SJSA1 (cell line): ENCODE measurements around the gene SDK1. TPM values are rescaled to one million over a fixed set of nuclear protein-coding genes. Genes with fewer than 3 reads are reported as not detected.

Experiments used
- DNase-seq, 2 experiments: peaks; one replicate each; pipeline ENCODE4 v3.0.0-alpha.2; 2015 to 2020; ENCODE audit warnings: low spot score in 2 of 2, low read depth in 1 of 2
- H3K27ac ChIP-seq: fragments of 250-450 bp; sonication (Bioruptor Pico); 2 replicates; pipeline ENCODE4 v1.5.1; 2020; ENCODE audit warnings: mild to moderate bottlenecking, moderate library complexity
- H3K27me3 ChIP-seq: fragments of 250-450 bp; sonication (Bioruptor Pico); replicated peaks from 2 replicates; pipeline ENCODE4 v1.5.1; 2020; ENCODE audit warnings: mild to moderate bottlenecking, moderate library complexity
- H3K36me3 ChIP-seq: fragments of 250-450 bp; sonication (Bioruptor Pico); 2 replicates; pipeline ENCODE4 v1.5.1; 2020; ENCODE audit warnings: mild to moderate bottlenecking
- H3K4me1 ChIP-seq: fragments of 250-450 bp; sonication (Bioruptor Pico); replicated peaks from 2 replicates; pipeline ENCODE4 v1.6.1; 2021; ENCODE audit warnings: mild to moderate bottlenecking
- H3K4me3 ChIP-seq: fragments of 250-450 bp; sonication (Bioruptor Pico); 2 replicates; pipeline ENCODE4 v1.5.1; 2020; ENCODE audit warnings: mild to moderate bottlenecking
- H3K9me3 ChIP-seq: fragments of 250-450 bp; sonication (Bioruptor Pico); replicated peaks from 2 replicates; pipeline ENCODE4 v1.5.1; 2020; ENCODE audit warnings: mild to moderate bottlenecking
- total RNA-seq: library from RNA; depleted of rRNA; stranded (reverse); fragments of >200 nt; shearing (Covaris generic); gene quantifications from 2 replicates; pipeline ENCODE4 v1.2.3, GENCODE V29; 2014

Gene SDK1
- total RNA-seq, 1 experiment from 2014 or later = 8.7 TPM

DNA sequence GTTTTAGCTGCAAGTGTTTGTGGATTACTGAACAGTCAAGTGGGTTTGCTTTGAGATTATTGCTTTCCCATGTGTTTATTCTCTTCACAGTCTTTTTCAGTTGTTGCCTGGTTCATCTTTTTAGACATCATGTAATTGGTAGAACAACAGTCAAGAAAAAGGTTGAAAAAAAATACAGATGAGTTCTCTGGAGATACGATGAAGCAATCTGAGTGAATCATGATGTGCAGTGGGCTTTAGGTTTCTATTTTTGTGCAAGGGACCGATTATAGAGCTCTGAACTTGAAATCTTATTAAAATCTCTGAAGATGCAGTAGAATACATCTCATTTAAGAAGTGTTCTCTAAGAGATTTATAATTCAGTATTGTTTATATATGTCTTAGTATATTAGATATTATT lies 145.7 kb downstream of the SDK1 start:
- Histone ChIP-seq H3K4me3 (no peak overlapping the region), H3K4me1 (peaks cover 12% of the 10 kb centered on the region), H3K27me3 (no peaks in the 10 kb centered on the region), H3K9me3 (peaks cover 3% of the 10 kb centered on the region; the same call in 1 of the 2 replicates), H3K36me3 (peaks cover 54% of the 10 kb centered on the region), H3K27ac (no peak overlapping the region)
- DNase-seq = no peak

DNA sequence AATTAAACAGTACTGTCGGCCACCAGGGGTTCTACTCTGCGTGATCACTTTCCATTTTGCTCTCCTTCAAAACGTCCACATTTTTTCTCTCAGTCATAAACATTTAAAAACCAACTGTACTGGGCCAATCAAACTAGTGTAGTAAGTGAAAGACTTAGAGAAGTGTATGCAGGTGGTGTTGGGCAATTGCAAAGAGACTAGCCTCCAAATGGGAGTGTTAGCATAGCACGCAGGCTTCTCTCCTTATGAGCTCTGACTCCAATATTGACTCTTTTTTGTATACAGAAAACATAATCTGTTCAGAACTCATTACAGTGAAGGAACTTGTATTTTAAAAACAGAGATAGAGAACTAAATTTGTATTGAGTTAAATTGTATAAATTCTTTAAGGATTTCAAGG lies 150.6 kb downstream of the SDK1 start:
- no peak for DNase-seq
- no peak overlapping the region for H3K27ac ChIP-seq
- H3K36me3 ChIP-seq = peaks cover 22% of the 10 kb centered on the region; the same call in 1 of the 2 replicates
- H3K27me3 ChIP-seq = no peaks in the 10 kb centered on the region
- peaks cover 41% of the 10 kb centered on the region for H3K4me1 ChIP-seq
- H3K9me3 ChIP-seq = no peaks in the 10 kb centered on the region
- H3K4me3 ChIP-seq = no peak overlapping the region

DNA sequence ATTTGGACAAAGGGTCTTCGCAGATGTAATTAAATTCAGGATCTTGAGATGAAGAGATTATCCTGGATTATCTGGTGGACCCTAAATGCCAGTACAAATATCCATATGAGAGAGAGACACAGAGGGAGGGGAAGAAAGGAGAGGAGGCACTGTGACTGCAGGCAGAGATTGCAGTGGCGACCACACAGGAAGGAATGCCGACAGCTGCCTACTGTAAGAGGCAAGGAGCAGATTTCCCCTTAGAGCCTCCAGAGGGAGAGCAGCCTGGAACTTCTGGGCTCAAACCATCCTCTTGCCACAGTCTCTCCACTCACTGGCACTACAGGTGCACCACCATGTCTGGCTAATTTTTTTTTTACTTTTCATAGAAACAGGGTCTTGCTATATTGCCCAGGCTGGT lies 152.3 kb downstream of the SDK1 start:
- Histone ChIP-seq H3K27ac (peak overlapping the region; percentile 12), H3K36me3 (peaks cover 24% of the 10 kb centered on the region), H3K27me3 (no peaks in the 10 kb centered on the region), H3K4me3 (no peak overlapping the region), H3K4me1 (peaks cover 42% of the 10 kb centered on the region), H3K9me3 (no peaks in the 10 kb centered on the region)
- DNase-seq = peak; percentile 53 to 60

DNA sequence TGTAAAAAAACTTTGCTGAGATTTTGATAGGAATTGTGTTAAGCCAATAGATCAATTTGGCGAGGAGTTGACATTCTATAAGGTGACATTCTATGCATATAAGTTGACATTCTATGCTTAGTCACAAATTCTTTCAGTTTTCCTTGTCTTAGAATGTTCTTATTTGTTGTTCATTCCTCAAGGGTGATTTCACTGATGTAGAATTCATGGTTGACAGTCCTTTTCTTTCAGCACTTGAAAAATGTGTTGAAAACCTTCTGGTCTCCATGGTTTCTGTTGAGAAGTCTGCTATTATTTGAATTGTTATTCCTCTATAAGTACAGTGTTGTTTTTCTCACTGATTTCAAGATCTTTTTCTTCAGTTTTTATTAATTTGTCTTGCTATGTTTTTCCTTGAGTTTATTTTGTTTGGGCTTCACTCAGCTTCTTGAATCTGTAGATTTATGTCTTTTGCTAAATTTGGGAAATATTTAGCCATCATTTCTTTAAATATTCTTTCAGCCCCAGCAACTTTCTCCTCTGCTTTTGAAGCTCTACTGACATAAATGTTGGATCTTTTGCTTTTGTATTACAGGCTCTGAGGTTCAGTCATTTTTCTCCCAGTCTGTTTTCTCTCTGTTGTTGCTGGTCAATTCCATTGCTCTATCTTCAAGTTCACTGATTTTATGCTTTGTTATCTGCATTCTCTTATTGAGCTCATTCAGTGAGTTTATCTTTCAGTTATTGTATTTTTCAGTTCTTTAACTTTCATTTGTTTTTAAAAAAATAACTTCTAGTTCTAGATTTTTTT lies 154.9 kb downstream of the SDK1 start:
- DNase-seq = peak in 1 of 2 experiments; percentile 64
- Histone ChIP-seq H3K4me3 (no peak overlapping the region), H3K36me3 (peaks cover 30% of the 10 kb centered on the region), H3K4me1 (peaks cover 41% of the 10 kb centered on the region), H3K9me3 (no peaks in the 10 kb centered on the region), H3K27ac (peak overlapping the region; percentile 89), H3K27me3 (no peaks in the 10 kb centered on the region)

DNA sequence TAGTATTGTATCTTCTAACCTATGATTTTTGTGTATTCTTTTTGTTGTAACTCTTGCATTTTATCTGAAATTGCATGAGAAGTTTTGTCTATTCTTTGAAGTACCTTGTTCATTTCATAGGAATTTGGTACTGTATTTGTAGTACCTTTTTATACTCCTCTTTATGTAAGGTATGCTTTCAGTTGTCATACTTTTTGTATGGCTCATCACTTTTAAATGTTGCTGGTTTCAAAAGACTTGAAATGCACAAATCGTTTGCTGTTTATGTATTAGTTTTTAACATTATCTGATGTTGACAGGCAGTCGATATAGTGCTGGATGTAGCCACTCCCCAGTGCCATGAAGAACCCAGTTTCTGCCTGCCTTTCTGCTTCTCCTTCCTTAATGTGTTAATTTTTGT lies 158.1 kb downstream of the SDK1 start:
- Histone ChIP-seq H3K4me3 (no peak overlapping the region), H3K9me3 (no peaks in the 10 kb centered on the region), H3K36me3 (peaks cover 48% of the 10 kb centered on the region), H3K27ac (no peak overlapping the region), H3K27me3 (no peaks in the 10 kb centered on the region), H3K4me1 (peaks cover 35% of the 10 kb centered on the region)
- no peak for DNase-seq

DNA sequence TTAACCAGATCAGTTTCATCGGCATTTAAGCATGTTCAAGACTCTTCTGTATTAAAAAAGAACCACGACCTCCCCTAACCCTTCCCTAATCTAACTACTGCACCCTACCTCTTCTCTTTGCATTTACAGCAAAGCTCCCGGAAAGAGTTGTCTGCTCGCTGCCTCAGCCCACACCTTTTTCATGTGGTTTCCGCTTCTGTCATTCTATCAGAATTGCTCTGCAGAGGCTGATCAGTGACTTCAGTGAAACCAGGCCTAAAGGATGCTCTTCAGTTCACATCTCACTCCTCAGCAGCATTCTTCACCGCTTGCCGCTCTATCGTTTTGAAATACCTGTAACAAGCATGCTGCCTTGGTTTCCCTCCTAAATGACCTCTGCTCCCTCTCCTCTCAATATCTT lies 160.9 kb downstream of the SDK1 start:
- H3K27me3 ChIP-seq = no peaks in the 10 kb centered on the region
- DNase-seq = no peak
- H3K4me1 ChIP-seq = peaks cover 24% of the 10 kb centered on the region
- 0 out of 2 replicates have a peak, but pooled peaks cover 3% of the 10 kb centered on the region for H3K9me3 ChIP-seq
- H3K4me3 ChIP-seq = no peak overlapping the region
- no peak overlapping the region for H3K27ac ChIP-seq
- peaks cover 53% of the 10 kb centered on the region for H3K36me3 ChIP-seq

DNA sequence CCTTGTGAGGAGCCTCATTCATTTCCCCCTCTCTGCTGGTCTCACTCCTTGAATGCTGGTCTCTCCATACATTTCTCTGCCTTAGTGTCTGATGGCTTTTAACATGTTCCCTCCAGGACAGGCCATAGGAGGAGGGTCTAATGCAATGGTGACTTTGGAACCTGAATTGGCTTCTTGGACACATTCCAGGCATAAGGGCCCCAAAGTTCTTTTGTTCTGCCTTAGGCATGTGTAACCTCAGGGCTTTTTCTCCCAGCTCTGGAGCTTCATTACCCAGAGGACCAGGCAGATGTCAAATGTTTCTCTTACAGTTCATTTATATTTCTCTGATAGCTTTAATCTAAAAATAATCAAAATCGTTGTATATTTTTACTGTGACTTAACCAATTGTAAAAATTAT lies 162.6 kb downstream of the SDK1 start:
- H3K27me3 ChIP-seq = no peaks in the 10 kb centered on the region
- H3K36me3 ChIP-seq = peaks cover 41% of the 10 kb centered on the region
- peaks cover 21% of the 10 kb centered on the region for H3K4me1 ChIP-seq
- H3K4me3 ChIP-seq = no peak overlapping the region
- 0 out of 2 replicates have a peak overlapping the region, but pooled peaks have one; percentile 23 for H3K27ac ChIP-seq
- 0 out of 2 replicates have a peak, but pooled peaks cover 3% of the 10 kb centered on the region for H3K9me3 ChIP-seq
- DNase-seq = peak in 1 of 2 experiments; percentile 37

DNA sequence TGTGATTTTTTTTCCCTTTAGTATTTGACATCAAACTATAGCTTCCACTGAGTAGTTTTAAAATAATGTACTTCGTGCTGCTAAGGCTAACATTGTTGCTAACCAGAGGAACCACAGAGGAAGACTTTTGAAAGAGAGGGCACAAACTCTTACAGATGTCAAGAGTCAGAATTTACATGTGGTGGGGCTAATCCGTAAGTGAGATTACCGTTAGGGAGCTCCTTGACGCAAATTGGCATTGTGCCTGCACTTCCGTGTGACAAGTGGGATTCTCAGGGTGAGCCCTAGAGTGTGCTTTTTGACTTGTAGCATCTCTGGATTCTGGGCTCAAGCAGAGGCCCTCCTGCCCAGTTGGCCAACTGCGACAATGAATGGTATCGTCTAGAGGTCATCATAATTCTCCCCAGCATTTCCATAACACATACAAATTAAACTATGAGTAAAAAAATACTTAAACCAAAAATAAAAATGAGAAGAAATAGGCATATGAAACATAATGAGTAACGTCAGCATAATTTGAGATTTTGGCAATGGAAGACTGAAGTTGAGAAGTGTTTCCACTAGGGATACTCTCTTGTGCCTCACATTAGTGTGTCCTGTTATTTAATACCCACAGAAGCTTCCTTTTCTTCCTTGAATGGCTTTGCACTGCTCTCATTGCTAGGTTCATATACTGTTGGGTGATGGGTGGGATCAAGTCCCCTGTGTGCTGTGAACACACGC lies 164.0 kb downstream of the SDK1 start:
- Histone ChIP-seq H3K4me1 (peaks cover 14% of the 10 kb centered on the region), H3K9me3 (0 out of 2 replicates have a peak, but pooled peaks cover 3% of the 10 kb centered on the region), H3K4me3 (no peak overlapping the region), H3K36me3 (peaks cover 34% of the 10 kb centered on the region), H3K27me3 (no peaks in the 10 kb centered on the region), H3K27ac (no peak overlapping the region)
- no peak for DNase-seq

DNA sequence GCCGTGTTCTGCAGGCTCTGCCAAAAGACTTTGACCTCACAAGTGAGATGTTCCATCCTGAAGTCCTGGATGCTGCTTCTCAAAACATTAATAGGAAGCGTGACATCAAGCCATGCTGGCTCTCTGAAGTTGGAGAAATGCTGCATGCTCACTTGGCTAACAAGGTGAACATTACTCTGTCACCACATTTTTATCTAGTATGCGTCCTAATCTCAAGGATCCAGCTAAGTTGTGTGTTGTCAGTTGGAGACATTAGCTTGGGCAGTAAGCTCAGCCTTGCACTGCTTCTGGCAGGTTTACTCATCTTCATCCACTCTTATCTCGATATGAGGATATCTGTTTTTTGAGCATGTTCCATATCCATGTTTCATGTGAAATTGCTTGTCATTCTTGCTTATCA lies 165.2 kb downstream of the SDK1 start:
- Histone ChIP-seq H3K4me1 (peaks cover 14% of the 10 kb centered on the region), H3K4me3 (no peak overlapping the region), H3K36me3 (peaks cover 26% of the 10 kb centered on the region), H3K27ac (no peak overlapping the region), H3K9me3 (0 out of 2 replicates have a peak, but pooled peaks cover 3% of the 10 kb centered on the region), H3K27me3 (no peaks in the 10 kb centered on the region)
- no peak for DNase-seq

DNA sequence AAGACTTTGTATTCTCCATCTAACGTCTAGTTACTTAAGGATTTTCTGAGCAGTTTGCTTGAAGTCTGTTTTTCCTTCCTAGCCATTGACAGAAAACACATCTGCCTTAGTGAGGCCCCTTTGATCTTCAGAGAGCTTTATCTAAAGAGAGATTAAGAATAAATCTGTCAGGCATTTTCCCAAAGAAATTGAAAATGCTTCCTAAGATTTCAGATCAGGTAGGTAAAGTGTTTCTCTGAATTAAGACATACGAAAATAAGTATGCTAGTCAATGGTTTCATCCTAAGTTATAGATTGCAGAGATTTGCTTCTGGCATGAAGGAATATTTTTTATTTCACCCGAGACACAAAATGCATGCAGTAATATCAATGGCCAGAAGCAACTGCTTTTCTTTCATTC lies 168.6 kb downstream of the SDK1 start:
- DNase-seq = no peak
- Histone ChIP-seq H3K4me3 (no peak overlapping the region), H3K36me3 (peaks cover 9% of the 10 kb centered on the region), H3K9me3 (0 out of 2 replicates have a peak, but pooled peaks cover 3% of the 10 kb centered on the region), H3K27ac (no peak overlapping the region), H3K27me3 (no peaks in the 10 kb centered on the region), H3K4me1 (no peaks in the 10 kb centered on the region)

DNA sequence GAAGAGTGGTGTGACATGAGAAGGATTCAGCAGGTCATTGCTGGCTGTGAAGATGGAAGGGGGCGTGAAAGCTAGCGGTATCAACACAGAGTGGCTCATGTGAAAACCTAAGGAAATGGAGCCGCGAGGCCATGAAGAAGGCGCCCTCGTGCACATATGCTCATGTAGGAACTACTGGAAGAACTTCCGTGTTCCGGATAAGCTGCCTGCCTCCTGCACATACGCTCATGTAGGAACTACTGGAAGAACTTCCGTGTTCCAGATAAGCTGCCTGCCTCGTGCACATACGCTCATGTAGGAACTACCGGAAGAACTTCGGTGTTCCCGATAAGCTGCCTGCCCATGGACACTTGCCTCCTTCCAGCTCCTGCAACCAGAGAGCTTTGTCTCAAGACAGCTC lies 179.1 kb downstream of the SDK1 start:
- H3K27me3 ChIP-seq = no peaks in the 10 kb centered on the region
- H3K27ac ChIP-seq = no peak overlapping the region
- no peaks in the 10 kb centered on the region for H3K9me3 ChIP-seq
- H3K36me3 ChIP-seq = peaks cover 21% of the 10 kb centered on the region; the same call in 1 of the 2 replicates
- DNase-seq = no peak
- H3K4me1 ChIP-seq = 0 out of 2 replicates have a peak, but pooled peaks cover 3% of the 10 kb centered on the region
- no peak overlapping the region for H3K4me3 ChIP-seq

DNA sequence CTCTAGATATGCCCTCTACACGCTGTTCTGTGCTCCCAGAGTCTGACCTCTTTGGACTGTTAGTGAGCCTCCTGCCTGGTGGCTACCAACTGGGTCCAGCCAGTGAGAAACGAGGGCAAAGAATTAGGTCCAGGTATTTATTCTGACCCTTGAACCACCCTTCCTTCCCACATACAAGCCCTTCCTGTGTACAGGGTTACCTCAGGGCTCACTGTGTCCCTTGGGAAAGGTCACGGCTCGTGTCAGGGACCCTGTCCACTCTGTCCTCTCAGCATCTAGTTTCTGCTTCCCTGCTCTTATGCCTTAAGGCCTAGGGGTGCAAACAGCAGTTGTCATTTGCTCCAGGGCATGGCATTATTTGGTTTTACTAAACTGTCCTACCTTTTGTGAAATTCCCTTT lies 180.4 kb downstream of the SDK1 start:
- Histone ChIP-seq H3K27me3 (no peaks in the 10 kb centered on the region), H3K4me3 (no peak overlapping the region), H3K36me3 (peaks cover 19% of the 10 kb centered on the region; the same call in 1 of the 2 replicates), H3K9me3 (no peaks in the 10 kb centered on the region), H3K4me1 (0 out of 2 replicates have a peak, but pooled peaks cover 3% of the 10 kb centered on the region), H3K27ac (no peak overlapping the region)
- DNase-seq = no peak

DNA sequence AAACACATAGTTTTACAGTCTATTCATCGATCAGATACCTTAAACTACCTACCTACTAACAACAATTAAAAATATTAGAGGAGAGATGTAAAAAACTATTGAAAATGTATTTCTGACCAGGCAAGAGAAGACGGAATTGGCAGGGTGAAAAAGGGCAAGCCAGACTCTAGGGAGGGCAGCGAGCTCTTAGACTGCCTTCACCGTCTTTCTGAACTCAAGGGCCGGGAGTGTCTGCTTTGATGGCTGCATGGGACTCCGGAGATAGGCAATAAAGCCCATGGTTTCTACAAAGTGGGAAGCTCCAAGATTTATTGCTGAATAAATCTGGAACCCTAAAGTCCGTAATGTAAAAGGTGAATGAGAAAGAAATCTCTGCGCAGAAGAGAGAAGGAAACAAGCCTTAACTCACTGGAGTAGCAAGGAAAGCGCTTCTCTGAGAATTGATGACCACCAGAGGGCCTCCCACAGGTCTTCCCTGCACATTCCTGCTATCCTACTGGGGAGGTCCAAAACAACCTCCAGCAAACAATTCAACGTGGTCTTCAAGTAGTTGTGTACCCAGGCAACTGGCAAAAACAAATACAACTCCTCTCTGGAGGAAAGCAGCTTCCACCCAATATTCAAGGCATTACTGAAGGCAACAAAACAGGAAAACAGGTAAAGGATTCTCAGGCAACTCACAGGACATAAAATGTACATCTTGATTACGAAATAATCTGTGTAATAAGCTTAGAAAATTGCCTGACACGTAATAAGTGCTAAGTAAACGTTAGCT lies 181.3 kb downstream of the SDK1 start:
- no peaks in the 10 kb centered on the region for H3K9me3 ChIP-seq
- no peaks in the 10 kb centered on the region for H3K27me3 ChIP-seq
- H3K4me3 ChIP-seq = no peak overlapping the region
- H3K4me1 ChIP-seq = 0 out of 2 replicates have a peak, but pooled peaks cover 3% of the 10 kb centered on the region
- peak; percentile 60 to 68 for DNase-seq
- H3K36me3 ChIP-seq = peaks cover 19% of the 10 kb centered on the region; the same call in 1 of the 2 replicates
- H3K27ac ChIP-seq = peak overlapping the region; percentile 39
